Hepatocyte (in vitro differentiated cells): ENCODE data around the gene CCDC187. TPM values are rescaled to one million over a fixed set of nuclear protein-coding genes. Genes with fewer than 3 reads are reported as not detected.

Experiments
- DNase-seq: peaks from one replicate; pipeline ENCODE4 v3.0.0-alpha.2; 2016; ENCODE audit warnings: low spot score
- H2AFZ ChIP-seq: fragments of 200-600 bp; sonication (generic); 2 replicates; pipeline ENCODE4 v1.6.0; 2016; ENCODE audit warnings: antibody characterized with exemption, mild to moderate bottlenecking
- H3K27ac ChIP-seq: fragments of 200-600 bp; sonication (generic); 2 replicates; pipeline ENCODE4 v1.5.1; 2016; ENCODE audit warnings: mild to moderate bottlenecking
- H3K27me3 ChIP-seq: fragments of 200-600 bp; sonication (generic); 2 replicates; pipeline ENCODE4 v1.6.1; 2016
- H3K36me3 ChIP-seq: fragments of 200-600 bp; sonication (generic); replicated peaks from 2 replicates; pipeline ENCODE4 v1.5.1; 2016; ENCODE audit warnings: low read depth; ENCODE audit not compliant: insufficient read depth
- H3K4me1 ChIP-seq: fragments of 200-600 bp; sonication (generic); 2 replicates; pipeline ENCODE4 v1.5.1; 2016; ENCODE audit warnings: mild to moderate bottlenecking, moderate library complexity; ENCODE audit not compliant: insufficient read depth
- H3K4me2 ChIP-seq: fragments of 200-600 bp; sonication (generic); 2 replicates; pipeline ENCODE4 v1.6.0; 2016
- H3K4me3 ChIP-seq: fragments of 200-600 bp; sonication (generic); 2 replicates; pipeline ENCODE4 v1.5.1; 2016; ENCODE audit warnings: mild to moderate bottlenecking
- H3K79me2 ChIP-seq: fragments of 200-600 bp; sonication (generic); 2 replicates; pipeline ENCODE4 v1.6.0; 2017; ENCODE audit warnings: mild to moderate bottlenecking
- H3K9me2 ChIP-seq: fragments of 200-600 bp; sonication (generic); replicated peaks from 2 replicates; pipeline ENCODE4 v1.6.0; 2017; ENCODE audit warnings: mild to moderate bottlenecking; ENCODE audit not compliant: insufficient read depth
- H3K9me3 ChIP-seq: fragments of 200-600 bp; sonication (generic); 2 replicates; pipeline ENCODE4 v1.5.1; 2016; ENCODE audit warnings: low read depth, mild to moderate bottlenecking
- H4K20me1 ChIP-seq: fragments of 200-600 bp; sonication (generic); 2 replicates; pipeline ENCODE4 v1.6.0; 2016; ENCODE audit warnings: mild to moderate bottlenecking; ENCODE audit not compliant: insufficient read depth, poor library complexity, severe bottlenecking
- EZH2 ChIP-seq: fragments of 200-600 bp; sonication (generic); IDR thresholded peaks from 2 replicates; pipeline ENCODE4 v1.6.1; 2016; ENCODE audit warnings: antibody characterized with exemption, mild to moderate bottlenecking, borderline replicate concordance
- EZH2phosphoT487 ChIP-seq: fragments of 200-600 bp; sonication (generic); IDR thresholded peaks from one replicate; pipeline ENCODE4 v1.6.1; 2018; ENCODE audit warnings: antibody characterized with exemption, mild to moderate bottlenecking, low read depth, moderate library complexity; ENCODE audit not compliant: unreplicated experiment, severe bottlenecking
- WGBS: methylation state at CpG from one replicate; pipeline ENCODE4 v1.1.6; 2016; ENCODE audit warnings: low lambda C conversion rate; ENCODE audit errors: missing lambda C conversion rate; 5-methylcytosine and 5-hydroxymethylcytosine counted together
- polyA plus RNA-seq: library from polyadenylated mRNA; unstranded; fragments of >200 nt; fragmentation: Nextera tagmentation; extraction: Ambion mirVana; gene quantifications from 2 replicates; pipeline ENCODE4 v1.2.1, GENCODE V29; 2016
- total RNA-seq: library from RNA; depleted of rRNA; stranded (reverse); fragments of >200 nt; gene quantifications from 2 replicates; pipeline ENCODE4 v1.2.3, GENCODE V29; 2014
- TF ChIP-seq, protein P1 (sequence below): fragments of 200-600 bp; sonication (generic); IDR thresholded peaks from 2 replicates; pipeline ENCODE4 v1.5.1; 2016; ENCODE audit warnings: antibody characterized with exemption, mild to moderate bottlenecking; ENCODE audit not compliant: poor library complexity

Gene CCDC187
- total and polyA plus RNA-seq, 2 experiments from 2014 or later = 0.60 to 0.75 TPM

DNA sequence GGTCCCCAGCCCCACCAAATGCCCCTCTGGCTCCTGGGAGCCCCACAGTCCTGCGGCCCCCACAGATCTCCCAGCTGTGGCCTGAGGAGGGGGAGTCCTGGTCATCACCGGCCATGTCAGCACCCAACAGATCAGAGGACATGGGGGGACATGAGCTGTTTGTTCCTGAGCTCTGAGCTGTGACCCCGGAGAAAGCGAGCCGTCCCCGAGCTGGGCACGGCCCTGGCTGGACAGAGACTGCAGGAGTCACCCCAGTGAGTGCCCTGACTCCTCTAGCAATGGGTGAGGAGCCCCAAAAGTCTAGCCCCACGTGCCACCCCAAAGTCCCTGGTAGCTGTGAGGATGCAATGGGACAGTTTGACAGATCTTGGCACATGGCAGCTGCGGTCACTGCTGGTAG lies 25.7 kb downstream of the CCDC187 start:
- H3K36me3 ChIP-seq = no peaks in the 10 kb centered on the region
- no peak overlapping the region for H3K4me2 ChIP-seq
- no peak for DNase-seq
- TF ChIP-seq, protein P1, sequence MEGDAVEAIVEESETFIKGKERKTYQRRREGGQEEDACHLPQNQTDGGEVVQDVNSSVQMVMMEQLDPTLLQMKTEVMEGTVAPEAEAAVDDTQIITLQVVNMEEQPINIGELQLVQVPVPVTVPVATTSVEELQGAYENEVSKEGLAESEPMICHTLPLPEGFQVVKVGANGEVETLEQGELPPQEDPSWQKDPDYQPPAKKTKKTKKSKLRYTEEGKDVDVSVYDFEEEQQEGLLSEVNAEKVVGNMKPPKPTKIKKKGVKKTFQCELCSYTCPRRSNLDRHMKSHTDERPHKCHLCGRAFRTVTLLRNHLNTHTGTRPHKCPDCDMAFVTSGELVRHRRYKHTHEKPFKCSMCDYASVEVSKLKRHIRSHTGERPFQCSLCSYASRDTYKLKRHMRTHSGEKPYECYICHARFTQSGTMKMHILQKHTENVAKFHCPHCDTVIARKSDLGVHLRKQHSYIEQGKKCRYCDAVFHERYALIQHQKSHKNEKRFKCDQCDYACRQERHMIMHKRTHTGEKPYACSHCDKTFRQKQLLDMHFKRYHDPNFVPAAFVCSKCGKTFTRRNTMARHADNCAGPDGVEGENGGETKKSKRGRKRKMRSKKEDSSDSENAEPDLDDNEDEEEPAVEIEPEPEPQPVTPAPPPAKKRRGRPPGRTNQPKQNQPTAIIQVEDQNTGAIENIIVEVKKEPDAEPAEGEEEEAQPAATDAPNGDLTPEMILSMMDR = no peak
- TF ChIP-seq EZH2phosphoT487 (no peak), EZH2 (no peak)
- peaks cover 14% of the 10 kb centered on the region for H3K27me3 ChIP-seq
- no peak overlapping the region for H3K27ac ChIP-seq
- no peak overlapping the region for H2AFZ ChIP-seq
- no peaks in the 10 kb centered on the region for H3K9me3 ChIP-seq
- no peaks in the 10 kb centered on the region for H3K9me2 ChIP-seq
- WGBS = 86% methylated on average over 9 of the region's 9 CpGs
- H3K4me1 ChIP-seq = no peaks in the 10 kb centered on the region
- H4K20me1 ChIP-seq = no peaks in the 10 kb centered on the region
- H3K4me3 ChIP-seq = no peak overlapping the region
- no peaks in the 10 kb centered on the region for H3K79me2 ChIP-seq

DNA sequence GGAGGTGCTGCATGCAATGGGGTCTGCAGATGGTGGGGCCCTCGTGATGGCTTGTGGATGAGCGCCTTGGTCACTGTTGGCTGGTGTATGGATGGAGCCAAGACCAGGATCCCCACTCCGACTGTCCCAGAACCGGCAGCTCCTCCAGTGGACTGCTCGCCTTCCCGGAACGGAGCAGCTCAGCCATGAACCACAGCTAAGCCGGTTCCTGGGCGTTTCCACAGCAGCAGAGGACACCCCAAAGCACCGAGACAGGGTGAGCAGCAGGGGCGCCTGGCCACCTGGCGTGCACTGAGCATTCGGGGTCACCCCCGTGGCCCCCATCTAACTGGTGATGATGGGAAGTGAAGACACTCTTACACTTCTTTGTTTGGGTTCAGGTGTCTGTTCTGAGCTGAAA lies 26.1 kb downstream of the CCDC187 start:
- Histone ChIP-seq H3K9me3 (no peaks in the 10 kb centered on the region), H4K20me1 (no peaks in the 10 kb centered on the region), H3K27me3 (peaks cover 14% of the 10 kb centered on the region), H3K79me2 (no peaks in the 10 kb centered on the region), H3K4me1 (no peaks in the 10 kb centered on the region), H3K4me3 (no peak overlapping the region), H3K27ac (no peak overlapping the region), H2AFZ (no peak overlapping the region), H3K9me2 (no peaks in the 10 kb centered on the region), H3K36me3 (no peaks in the 10 kb centered on the region), H3K4me2 (no peak overlapping the region)
- WGBS = 89% methylated on average over 14 of the region's 14 CpGs
- TF ChIP-seq, protein P1 = no peak
- no peak for DNase-seq

DNA sequence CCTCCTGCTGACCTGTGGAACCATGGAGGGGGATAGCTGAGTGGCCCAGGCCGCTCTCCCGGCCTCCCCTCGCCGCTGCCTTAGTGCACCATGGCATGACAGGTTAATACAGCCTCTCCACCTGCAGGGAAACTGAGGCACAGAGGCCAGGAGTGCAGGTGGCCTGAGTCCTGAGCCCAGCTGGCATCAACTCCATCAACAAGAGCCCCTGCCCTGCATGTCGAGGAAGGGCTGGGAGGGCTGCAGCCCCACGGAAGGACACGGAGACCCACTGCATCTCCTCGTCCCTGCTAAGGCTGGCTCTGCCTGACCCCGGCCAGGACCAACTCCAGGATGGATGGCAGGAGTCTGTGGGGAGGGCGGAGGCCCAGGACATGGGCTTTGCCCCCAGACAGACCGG lies 27.2 kb downstream of the CCDC187 start:
- Histone ChIP-seq H3K9me2 (no peaks in the 10 kb centered on the region), H3K9me3 (no peaks in the 10 kb centered on the region), H3K27me3 (peaks cover 14% of the 10 kb centered on the region), H3K4me1 (no peaks in the 10 kb centered on the region), H3K4me3 (no peak overlapping the region), H3K27ac (no peak overlapping the region), H2AFZ (no peak overlapping the region), H3K79me2 (no peaks in the 10 kb centered on the region), H3K4me2 (no peak overlapping the region), H3K36me3 (no peaks in the 10 kb centered on the region), H4K20me1 (no peaks in the 10 kb centered on the region)
- WGBS = 86% methylated on average over 11 of the region's 11 CpGs
- DNase-seq = no peak
- TF ChIP-seq EZH2 (no peak), EZH2phosphoT487 (no peak)
- TF ChIP-seq, protein P1 = no peak
